ENCODE data around the gene PECR.

Gene PECR

DNA sequence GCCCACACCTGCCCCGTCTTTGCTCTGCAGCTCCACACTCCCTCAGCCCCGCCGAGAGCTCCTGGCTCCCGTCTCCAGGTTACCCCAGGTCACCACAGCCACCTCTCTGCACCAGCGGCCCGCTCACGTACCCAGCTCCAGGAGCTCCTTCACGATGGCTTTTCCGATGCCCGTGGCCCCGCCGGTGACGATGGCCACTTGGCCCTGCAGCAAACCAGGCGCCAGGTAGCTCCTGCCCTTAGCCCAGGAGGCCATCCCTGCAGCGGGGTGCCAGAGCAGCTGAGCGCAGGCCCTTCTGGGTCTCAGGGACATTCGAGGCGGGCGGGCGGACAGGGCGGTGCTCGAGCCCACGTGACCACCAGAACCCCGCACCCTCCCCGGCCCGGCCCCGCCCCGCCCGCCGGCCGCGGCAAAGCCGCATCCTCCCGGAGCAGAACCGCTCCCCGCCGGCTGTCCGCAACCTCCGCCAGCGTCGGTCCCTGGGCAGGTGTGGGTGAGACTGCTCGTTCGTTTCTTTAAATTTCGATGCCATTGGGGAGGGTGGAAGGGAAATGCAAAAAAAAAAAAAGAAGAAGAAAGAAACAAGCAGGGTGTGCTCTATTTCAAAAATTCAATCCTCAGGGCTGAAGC lies at the start of gene PECR, which contains the start of gene TMEM169:
PECR (minus strand) TSS at position 323 of the 630 bp plus-strand sequence; CDS start at position 255, 68 bp downstream.
TMEM169 (plus strand) TSS at position 433 of the 630 bp plus-strand sequence. CDS start 14,045 bp downstream, outside the sequence.
- DNase-seq: no peak

DNA sequence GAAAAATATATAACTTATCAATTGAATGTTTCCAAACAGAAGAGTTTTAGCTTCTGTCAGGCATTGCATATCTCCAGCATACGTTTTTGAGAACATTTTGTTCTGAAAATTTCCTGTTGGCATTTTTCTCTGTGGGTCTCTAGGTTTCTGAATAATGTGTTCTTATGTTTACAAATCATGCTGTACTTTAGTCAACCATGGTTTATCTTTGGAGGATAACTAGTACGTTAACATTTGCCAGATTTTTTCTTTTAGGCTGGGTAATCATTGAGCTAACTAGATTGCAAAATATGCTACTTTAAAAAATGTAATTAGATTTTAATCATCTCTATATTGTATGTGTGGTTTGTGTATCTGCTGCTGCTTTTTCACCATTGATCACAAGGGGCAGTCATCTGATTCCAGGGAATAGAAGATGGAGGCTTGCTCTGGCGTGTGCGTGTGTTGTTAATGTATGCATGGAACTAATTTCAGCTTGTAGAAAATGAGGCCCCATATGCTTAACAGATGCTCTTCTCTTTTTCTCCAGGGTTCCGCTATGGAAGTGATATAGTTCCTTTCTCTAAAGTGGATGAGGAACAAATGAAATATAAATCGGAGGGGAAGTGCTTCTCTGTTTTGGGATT lies 48.9 kb upstream of the PECR start:
- DNase-seq: no peak

DNA sequence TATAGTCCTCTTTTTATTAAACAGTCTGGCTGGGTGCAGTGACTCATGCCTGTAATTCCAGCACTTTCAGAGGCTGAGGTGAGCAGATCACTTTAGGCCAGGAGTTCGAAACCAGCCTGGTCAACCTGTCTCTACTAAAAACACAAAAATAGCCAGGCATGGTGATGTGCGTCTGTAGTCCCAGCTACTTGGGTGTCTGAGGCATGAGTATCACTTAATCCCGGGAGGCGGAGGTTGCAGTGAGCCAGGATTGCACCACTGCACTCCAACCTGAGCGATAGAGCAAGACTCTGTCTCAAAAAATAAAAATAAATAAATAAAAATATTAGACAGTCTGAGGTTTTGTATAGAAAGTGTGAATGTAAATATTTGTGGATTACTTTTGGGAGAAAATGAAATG lies 45.3 kb upstream of the PECR start:
- no peak for DNase-seq

DNA sequence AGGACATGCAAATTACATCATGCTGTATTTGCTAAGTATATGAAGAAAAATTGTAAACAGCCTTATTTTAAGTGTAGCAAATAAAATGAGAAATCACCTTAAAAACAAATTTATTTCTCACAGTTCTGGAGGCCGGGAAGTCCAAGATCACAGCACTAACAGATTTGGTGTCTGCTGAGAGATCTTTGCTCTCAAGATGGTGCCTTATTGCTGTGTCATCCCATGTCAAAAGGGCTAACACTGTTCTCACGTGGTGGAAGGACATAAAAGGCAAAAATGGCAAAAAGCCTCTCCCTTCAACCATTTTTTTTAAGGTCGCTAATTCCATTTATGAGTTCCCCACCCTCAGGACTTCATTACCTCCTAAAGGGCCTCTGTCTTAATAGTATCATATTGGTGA lies 39.6 kb upstream of the PECR start:
- DNase-seq: no peak

GRCh38 chr2:216119986-216120385 lies 38.4 kb upstream of the PECR start:
- DNase-seq: no peak

DNA sequence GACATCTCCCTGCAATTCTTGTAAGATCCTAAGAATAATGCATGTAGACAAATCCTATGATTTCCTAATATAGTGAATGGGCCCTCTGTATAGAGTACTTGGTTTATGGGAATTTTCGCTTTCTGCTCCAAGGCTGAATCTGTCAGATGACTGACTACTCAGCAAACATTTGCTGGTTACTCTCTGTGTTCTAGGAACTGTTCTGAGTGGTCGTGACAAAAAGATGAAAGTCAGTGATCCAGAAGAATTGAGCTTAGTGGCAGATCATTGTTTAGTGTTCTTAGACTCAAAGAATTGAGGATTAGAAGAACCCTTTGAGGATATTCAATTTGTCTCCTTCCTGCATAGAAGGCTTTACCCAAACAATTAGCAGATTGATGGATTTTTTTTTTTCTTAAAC lies 37.5 kb upstream of the PECR start:
- no peak for DNase-seq

DNA sequence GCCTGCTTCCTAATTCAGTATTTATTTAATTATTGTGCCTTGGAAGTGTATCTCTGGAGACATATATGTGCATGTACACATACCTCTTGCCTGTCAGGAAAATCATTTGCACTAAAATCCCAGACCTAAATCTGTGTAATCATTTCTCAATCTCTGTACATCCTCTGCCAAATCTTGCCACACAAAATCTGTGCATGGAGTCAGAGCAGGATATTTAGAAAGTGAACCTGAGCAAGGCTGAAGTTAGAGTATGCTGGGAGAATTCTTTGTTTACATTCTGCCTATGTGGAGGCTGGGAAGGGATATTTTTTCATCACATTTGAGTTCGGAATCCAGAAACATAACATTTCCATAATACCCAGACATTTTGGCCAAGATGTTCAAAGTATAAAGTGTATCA lies 36.9 kb upstream of the PECR start:
- no peak for DNase-seq

GRCh38 chr2:216117561-216118340 lies 36.1 kb upstream of the PECR start:
- no peak for DNase-seq

DNA sequence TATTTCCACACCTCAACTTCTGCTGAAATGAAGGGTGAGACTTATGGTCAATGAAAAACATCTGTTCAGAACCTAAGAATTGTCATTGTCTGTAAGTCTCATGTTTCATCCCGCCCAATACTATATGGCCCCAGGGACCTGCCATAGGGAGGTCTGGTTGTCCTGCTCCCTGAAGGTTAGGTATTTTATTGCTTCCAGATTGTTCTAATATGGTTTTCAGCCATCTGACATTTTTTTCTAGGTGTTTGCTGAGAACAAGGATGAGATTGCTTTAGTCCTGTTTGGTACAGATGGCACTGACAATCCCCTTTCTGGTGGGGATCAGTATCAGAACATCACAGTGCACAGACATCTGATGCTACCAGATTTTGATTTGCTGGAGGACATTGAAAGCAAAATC lies 34.8 kb upstream of the PECR start:
- DNase-seq: no peak

DNA sequence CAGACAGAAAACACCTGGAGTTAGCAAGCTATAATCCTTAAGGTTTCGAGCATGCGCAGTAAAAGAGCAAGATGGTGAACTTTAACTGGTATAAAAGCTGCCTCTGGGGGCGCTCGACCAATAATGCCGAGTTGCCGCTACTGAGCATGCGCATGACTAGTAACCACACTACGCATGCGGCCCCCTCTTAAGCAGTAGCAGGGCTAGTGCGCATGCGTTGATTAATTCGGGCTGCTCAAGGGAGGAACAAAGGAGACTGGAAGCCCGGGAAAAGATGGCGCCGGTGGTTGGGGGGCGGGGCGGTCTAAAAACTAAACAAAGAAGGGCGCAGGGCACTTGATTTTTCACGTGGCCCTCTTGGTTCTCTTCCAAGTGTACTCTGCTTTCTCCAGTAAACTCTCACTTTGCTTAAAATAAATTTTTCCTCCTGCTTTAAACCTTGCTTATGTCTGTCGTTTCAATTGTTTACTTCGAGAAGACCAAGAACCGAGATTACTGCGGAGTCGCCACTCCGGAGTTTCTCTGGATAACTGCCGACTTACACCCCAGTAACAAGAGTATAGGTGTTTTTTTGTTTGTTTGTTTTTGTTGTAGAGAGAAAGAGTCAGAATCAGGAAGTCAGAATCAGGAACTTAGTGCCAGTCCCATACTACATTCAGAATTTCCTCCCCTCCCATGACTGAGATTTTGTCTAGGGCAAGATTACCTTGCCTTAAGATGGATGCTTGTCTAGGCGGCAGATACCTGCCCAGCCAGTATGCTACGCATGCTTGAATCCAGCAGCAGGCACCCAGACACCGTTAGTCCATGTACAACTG lies 33.3 kb upstream of the PECR start:
- DNase-seq: peak; percentile 85 to 89

- DNase-seq: no peak
Measured at GRCh38 chr2:216114382-216114713, 32.7 kb upstream of the PECR start.

- DNase-seq: no peak
Measured at GRCh38 chr2:216113572-216113971, 32.0 kb upstream of the PECR start.

GRCh38 chr2:216112926-216113325 lies 31.3 kb upstream of the PECR start:
- no peak for DNase-seq

- DNase-seq: no peak
Measured at GRCh38 chr2:216111122-216111521, 29.5 kb upstream of the PECR start.

DNA sequence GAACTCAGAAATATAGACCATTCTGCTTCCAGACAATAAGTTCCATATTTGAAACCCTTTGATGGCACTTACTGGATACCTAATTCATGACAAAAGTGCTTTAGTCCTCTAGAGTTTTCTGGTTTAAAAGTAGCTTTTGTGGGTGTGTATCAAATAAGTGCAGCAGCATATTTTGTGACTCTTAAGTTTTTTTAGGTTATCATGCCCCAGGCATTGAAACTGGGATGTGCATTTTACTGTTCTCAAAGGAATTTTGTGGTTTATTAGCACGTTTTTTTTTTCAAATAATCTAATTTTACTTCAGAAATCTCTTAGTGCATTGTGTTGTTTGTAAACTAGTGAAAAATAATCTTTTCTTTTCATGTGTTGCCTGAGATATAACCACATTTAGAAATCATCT lies 29.0 kb upstream of the PECR start:
- DNase-seq: no peak

- peak; percentile 32 to 50 for DNase-seq
Measured at GRCh38 chr2:216109962-216110614, 28.5 kb upstream of the PECR start.

GRCh38 chr2:216108967-216109921 lies 27.6 kb upstream of the PECR start, which contains the start of gene XRCC5:
Gene XRCC5 (plus strand): TSS chr2:216109348. CDS start chr2:216109437, 89 bp downstream.
- peak; percentile 74 to 76 for DNase-seq

- no peak for DNase-seq
Measured at GRCh38 chr2:216108310-216108966, 26.8 kb upstream of the PECR start.

DNA sequence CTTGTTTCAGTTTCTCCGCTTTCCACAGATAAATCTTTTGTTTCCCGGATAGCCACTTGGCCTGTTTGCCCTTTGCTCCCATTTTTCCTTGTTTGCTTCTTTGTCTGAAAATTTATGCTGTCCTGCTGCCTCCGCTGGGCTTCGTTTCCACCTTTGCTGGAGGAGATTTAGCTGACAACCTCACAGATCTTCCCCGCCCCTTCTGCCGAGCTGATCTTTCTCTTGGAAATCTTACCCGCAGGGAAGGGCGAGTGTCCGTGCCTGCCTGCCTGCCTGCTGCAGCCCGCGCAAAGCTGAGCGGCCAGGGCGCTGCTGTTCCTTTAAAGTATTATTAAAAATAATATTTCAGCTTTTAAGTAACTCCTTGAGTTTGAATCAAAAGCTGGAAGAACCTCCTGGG lies 26.2 kb upstream of the PECR start:
- DNase-seq: no peak

GRCh38 chr2:216107320-216107719 lies 25.7 kb upstream of the PECR start:
- no peak for DNase-seq

DNA sequence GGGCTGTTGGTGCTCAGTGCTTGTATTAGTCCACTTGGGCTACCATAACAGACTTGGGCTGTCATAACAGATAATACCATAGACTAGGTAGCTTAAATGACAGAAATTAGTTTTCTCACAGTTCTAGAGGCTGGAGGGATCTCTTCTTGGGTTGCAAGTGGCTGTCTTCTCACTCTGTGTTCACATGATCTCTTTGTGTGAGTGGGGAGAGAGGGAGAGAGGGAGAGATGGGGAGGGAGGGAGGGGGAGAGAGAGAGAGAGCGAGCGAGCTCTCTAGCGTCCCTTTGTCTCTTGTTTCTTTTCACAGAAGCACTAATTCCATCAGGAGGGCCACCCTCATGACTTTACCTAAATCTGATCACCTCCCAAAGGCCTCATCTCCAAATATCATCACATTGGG lies 23.1 kb upstream of the PECR start:
- no peak for DNase-seq
